ENCODE measurements around the gene GDPGP1.

DNA sequence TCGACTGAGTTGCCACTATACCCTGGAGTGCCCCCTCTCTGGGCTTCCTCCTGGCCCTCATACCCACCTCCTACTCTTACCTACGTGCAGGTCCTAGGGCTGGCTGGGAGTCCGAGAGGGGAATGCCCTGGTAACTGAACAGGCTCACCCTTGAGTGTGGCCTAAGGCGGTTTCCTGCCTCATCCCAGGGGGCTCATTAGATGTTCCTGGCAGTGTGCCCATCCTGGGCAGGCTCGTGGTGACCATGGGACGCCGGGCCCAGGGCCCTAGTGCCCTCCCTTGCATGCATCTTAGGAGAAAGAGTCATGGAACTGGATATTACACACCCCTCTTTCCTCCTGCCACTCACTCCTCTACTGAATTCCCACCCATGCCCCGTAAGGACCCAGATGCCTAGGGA lies 30.1 kb upstream of the GDPGP1 start:
- TF ChIP-seq EZH2 (IDR thresholded peaks at IDR 0.05; ENCODE audit: borderline replicate concordance, control insufficient read depth, low read depth, low read length) (no peak), ZZZ3 (IDR thresholded peaks at IDR 0.05; ENCODE audit: control insufficient read depth, insufficient read length, low read depth) (no peak), CREB1 (IDR thresholded peaks at IDR 0.05; ENCODE audit: low read depth) (no peak), CREM (IDR thresholded peaks at IDR 0.05; ENCODE audit: low read depth) (no peak), CTCF (IDR thresholded peaks at IDR 0.05 in 2 of 3, conservative IDR thresholded peaks at IDR 0.05 in 1 of 3; ENCODE audit: control insufficient read depth in 2 of 3, extremely low read depth in 1 of 3, insufficient read depth in 1 of 3, low read depth in 3 of 3, low read length in 3 of 3) (no peak), RAD21 (IDR thresholded peaks at IDR 0.05; ENCODE audit: insufficient read depth, low read depth, low read length) (no peak), MAX (IDR thresholded peaks at IDR 0.05; ENCODE audit: low read depth, low read length) (no peak), HDAC2 (IDR thresholded peaks at IDR 0.05) (no peak), MTA3 (IDR thresholded peaks at IDR 0.05; ENCODE audit: borderline replicate concordance, low read length) (no peak), HDGF (IDR thresholded peaks at IDR 0.05) (no peak), YY1 (IDR thresholded peaks at IDR 0.05; ENCODE audit: low read depth, low read length) (no peak)
